ACC112 (cell line): Measurements from ENCODE around the gene FBXL22.

ENCODE experiments used
- H2AFZ ChIP-seq: fragments of 200-600 bp; sonication (generic); one replicate; pipeline ENCODE4 v1.6.0; 2017; ENCODE audit warnings: antibody characterized with exemption, low read length; ENCODE audit not compliant: unreplicated experiment
- H3K27ac ChIP-seq: fragments of 200-600 bp; sonication (generic); 2 replicates; pipeline ENCODE4 v1.5.1; 2014; ENCODE audit warnings: low read depth, mild to moderate bottlenecking, antibody characterized with exemption, low read length, moderate library complexity
- H3K27me3 ChIP-seq: fragments of 200-600 bp; sonication (generic); 2 replicates; pipeline ENCODE4 v1.6.1; 2014; ENCODE audit warnings: mild to moderate bottlenecking, antibody characterized with exemption, low read length, moderate library complexity, mixed read lengths; ENCODE audit not compliant: insufficient read depth
- H3K36me3 ChIP-seq: fragments of 200-600 bp; sonication (generic); 2 replicates; pipeline ENCODE4 v1.6.1; 2016; ENCODE audit warnings: mild to moderate bottlenecking, antibody characterized with exemption, low read length, moderate library complexity, mixed read lengths; ENCODE audit not compliant: insufficient read depth
- H3K4me1 ChIP-seq: fragments of 200-600 bp; sonication (generic); one replicate; pipeline ENCODE4 v1.6.1; 2016; ENCODE audit warnings: low read length, mixed read lengths; ENCODE audit not compliant: insufficient read depth, unreplicated experiment, control insufficient read depth
- H3K4me3 ChIP-seq: fragments of 200-600 bp; sonication (generic); 2 replicates; pipeline ENCODE4 v1.5.1; 2014; ENCODE audit warnings: mild to moderate bottlenecking, low read depth, low read length
- H3K79me2 ChIP-seq: fragments of 200-600 bp; sonication (generic); one replicate; pipeline ENCODE4 v1.6.0; 2016; ENCODE audit warnings: low read length; ENCODE audit not compliant: control insufficient read depth, unreplicated experiment, insufficient read depth

FBXL22 gene

GRCh38 chr15:63633312-63633711 lies 36.1 kb downstream of the FBXL22 start:
- Histone ChIP-seq H3K4me1 (no peaks in the 10 kb centered on the region), H3K36me3 (peaks cover 27% of the 10 kb centered on the region), H3K27me3 (no peaks in the 10 kb centered on the region), H3K27ac (no peak overlapping the region), H3K4me3 (no peak overlapping the region), H3K79me2 (no peaks in the 10 kb centered on the region), H2AFZ (no peak overlapping the region)

GRCh38 chr15:63634154-63634553 lies 37.0 kb downstream of the FBXL22 start:
- Histone ChIP-seq H3K27ac (no peak overlapping the region), H3K36me3 (peaks cover 25% of the 10 kb centered on the region), H3K27me3 (no peaks in the 10 kb centered on the region), H3K4me3 (no peak overlapping the region), H2AFZ (no peak overlapping the region), H3K79me2 (no peaks in the 10 kb centered on the region), H3K4me1 (no peaks in the 10 kb centered on the region)

- H3K36me3 ChIP-seq: peaks cover 38% of the 10 kb centered on the region
- H3K27ac ChIP-seq: no peak overlapping the region
Measured at GRCh38 chr15:63636518-63637061, 39.4 kb downstream of the FBXL22 start.

GRCh38 chr15:63638839-63639238 lies 41.7 kb downstream of the FBXL22 start:
- Histone ChIP-seq H3K36me3 (peaks cover 37% of the 10 kb centered on the region), H3K27me3 (no peaks in the 10 kb centered on the region), H3K27ac (no peak overlapping the region), H3K4me3 (no peak overlapping the region), H3K79me2 (no peaks in the 10 kb centered on the region), H3K4me1 (no peaks in the 10 kb centered on the region), H2AFZ (no peak overlapping the region)

More at GRCh38 chr15:63636518-63637061, 39.4 kb downstream of the FBXL22 start:
- Histone ChIP-seq H3K4me1 (no peaks in the 10 kb centered on the region), H2AFZ (no peak overlapping the region), H3K27me3 (no peaks in the 10 kb centered on the region), H3K79me2 (no peaks in the 10 kb centered on the region), H3K4me3 (no peak overlapping the region)

- H3K36me3 ChIP-seq: peaks cover 33% of the 10 kb centered on the region
- no peak overlapping the region for H3K27ac ChIP-seq
- H3K27me3 ChIP-seq: no peaks in the 10 kb centered on the region
- H2AFZ ChIP-seq: no peak overlapping the region
- no peaks in the 10 kb centered on the region for H3K4me1 ChIP-seq
- H3K79me2 ChIP-seq: no peaks in the 10 kb centered on the region
- no peak overlapping the region for H3K4me3 ChIP-seq
Measured at GRCh38 chr15:63640146-63640545, 43.0 kb downstream of the FBXL22 start.
